Measurements from ENCODE around the gene RNF14.

The RNF14 gene

GRCh38 chr5:141942185-141942857, 26.6 kb upstream of the RNF14 start (continued):
- TF ChIP-seq, protein P1, sequence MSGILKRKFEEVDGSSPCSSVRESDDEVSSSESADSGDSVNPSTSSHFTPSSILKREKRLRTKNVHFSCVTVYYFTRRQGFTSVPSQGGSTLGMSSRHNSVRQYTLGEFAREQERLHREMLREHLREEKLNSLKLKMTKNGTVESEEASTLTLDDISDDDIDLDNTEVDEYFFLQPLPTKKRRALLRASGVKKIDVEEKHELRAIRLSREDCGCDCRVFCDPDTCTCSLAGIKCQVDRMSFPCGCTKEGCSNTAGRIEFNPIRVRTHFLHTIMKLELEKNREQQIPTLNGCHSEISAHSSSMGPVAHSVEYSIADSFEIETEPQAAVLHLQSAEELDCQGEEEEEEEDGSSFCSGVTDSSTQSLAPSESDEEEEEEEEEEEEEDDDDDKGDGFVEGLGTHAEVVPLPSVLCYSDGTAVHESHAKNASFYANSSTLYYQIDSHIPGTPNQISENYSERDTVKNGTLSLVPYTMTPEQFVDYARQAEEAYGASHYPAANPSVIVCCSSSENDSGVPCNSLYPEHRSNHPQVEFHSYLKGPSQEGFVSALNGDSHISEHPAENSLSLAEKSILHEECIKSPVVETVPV (CRISPR knock-in tag; IDR thresholded peaks at IDR 0.05): no peak
- no peak for TF ChIP-seq TOX (CRISPR knock-in tag; IDR thresholded peaks at IDR 0.05; ENCODE audit: borderline replicate concordance)

GRCh38 chr5:141944076-141944475, 24.8 kb upstream of the RNF14 start:
- no peak for ATAC-seq
- TF ChIP-seq RARB (CRISPR knock-in tag; IDR thresholded peaks at IDR 0.05) (no peak), ZNF8 (CRISPR knock-in tag; IDR thresholded peaks at IDR 0.05) (no peak), ZFP30 (CRISPR knock-in tag; IDR thresholded peaks at IDR 0.05) (no peak), TCF4 (CRISPR knock-in tag; IDR thresholded peaks at IDR 0.05; ENCODE audit: borderline replicate concordance) (no peak), ZC3H10 (CRISPR knock-in tag; IDR thresholded peaks at IDR 0.05) (no peak), CSDC2 (CRISPR knock-in tag; IDR thresholded peaks at IDR 0.05) (no peak)

DNA sequence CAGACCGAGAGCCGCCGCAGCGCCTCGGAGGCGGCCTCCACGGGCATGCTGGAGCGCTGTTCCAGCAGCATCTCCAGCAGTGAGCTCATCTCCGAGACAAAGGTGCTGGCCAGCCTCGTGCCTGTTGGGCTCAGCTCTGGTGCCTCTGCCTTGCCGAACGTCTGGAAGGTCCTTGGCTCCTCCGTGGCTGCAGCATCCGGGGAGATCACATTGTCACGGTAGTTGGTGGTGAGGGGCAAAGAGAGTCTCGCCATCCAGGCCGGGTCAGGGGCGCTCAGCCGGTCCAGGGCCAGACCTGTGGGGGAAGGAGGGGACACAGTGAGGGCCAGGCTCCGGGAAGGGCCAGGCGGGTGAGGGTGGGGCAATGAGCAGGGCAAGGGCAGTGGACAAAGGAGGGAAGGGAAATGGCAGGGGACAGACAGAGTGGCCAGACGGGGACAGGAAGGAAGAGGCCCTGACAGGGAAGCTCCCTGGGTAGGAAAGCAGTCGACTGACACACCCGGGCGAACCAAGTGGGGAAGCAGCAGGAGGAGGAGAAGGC, 23.3 kb upstream of the RNF14 start:
- TF ChIP-seq, protein P2, sequence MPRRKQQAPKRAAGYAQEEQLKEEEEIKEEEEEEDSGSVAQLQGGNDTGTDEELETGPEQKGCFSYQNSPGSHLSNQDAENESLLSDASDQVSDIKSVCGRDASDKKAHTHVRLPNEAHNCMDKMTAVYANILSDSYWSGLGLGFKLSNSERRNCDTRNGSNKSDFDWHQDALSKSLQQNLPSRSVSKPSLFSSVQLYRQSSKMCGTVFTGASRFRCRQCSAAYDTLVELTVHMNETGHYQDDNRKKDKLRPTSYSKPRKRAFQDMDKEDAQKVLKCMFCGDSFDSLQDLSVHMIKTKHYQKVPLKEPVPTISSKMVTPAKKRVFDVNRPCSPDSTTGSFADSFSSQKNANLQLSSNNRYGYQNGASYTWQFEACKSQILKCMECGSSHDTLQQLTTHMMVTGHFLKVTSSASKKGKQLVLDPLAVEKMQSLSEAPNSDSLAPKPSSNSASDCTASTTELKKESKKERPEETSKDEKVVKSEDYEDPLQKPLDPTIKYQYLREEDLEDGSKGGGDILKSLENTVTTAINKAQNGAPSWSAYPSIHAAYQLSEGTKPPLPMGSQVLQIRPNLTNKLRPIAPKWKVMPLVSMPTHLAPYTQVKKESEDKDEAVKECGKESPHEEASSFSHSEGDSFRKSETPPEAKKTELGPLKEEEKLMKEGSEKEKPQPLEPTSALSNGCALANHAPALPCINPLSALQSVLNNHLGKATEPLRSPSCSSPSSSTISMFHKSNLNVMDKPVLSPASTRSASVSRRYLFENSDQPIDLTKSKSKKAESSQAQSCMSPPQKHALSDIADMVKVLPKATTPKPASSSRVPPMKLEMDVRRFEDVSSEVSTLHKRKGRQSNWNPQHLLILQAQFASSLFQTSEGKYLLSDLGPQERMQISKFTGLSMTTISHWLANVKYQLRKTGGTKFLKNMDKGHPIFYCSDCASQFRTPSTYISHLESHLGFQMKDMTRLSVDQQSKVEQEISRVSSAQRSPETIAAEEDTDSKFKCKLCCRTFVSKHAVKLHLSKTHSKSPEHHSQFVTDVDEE (CRISPR knock-in tag; IDR thresholded peaks at IDR 0.05): no peak
- TF ChIP-seq ZFP30 (CRISPR knock-in tag; IDR thresholded peaks at IDR 0.05): no peak
- no peak for TF ChIP-seq ESRRG (CRISPR knock-in tag; IDR thresholded peaks at IDR 0.05)
- no peak for TF ChIP-seq GLIS3 (CRISPR knock-in tag; IDR thresholded peaks at IDR 0.05)

GRCh38 chr5:141947316-141947715, 21.6 kb upstream of the RNF14 start:
- ATAC-seq: no peak
- TF ChIP-seq OSR1 (CRISPR knock-in tag; IDR thresholded peaks at IDR 0.05) (no peak), ZC3H10 (CRISPR knock-in tag; IDR thresholded peaks at IDR 0.05) (no peak), ESRRG (CRISPR knock-in tag; IDR thresholded peaks at IDR 0.05) (no peak), ARNTL (CRISPR knock-in tag; IDR thresholded peaks at IDR 0.05; ENCODE audit: borderline replicate concordance, low read depth) (no peak), PPARA (CRISPR knock-in tag; IDR thresholded peaks at IDR 0.05; ENCODE audit: borderline replicate concordance) (no peak)
- TF ChIP-seq, protein P1 (CRISPR knock-in tag; IDR thresholded peaks at IDR 0.05): no peak

More for the DNA sequence above, 23.3 kb upstream of the RNF14 start:
- ATAC-seq: no peak; the same call in 2 of the 3 replicates

DNA sequence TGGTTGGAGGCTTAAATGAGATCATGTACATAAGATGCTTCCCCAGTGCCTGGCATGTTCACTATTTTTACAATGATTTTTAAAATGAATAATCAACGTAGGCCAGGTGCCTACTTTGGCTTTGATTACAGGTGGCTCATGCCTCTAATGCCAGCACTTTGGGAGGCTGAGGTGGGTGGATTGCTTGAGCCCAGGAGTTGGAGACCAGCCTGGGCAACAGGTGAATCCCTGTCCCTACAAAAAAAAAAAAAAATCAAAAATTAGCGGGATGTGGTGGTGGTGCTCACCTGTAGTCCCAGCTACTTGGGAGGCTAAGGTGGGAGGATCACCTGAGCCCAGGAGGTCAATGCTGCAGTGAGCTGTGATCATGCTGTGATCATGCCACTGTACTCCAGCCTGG, 20.1 kb upstream of the RNF14 start:
- ATAC-seq: no peak
- TF ChIP-seq SNAI2 (CRISPR knock-in tag; IDR thresholded peaks at IDR 0.05): no peak
- no peak for TF ChIP-seq ZFP30 (CRISPR knock-in tag; IDR thresholded peaks at IDR 0.05)
- TF ChIP-seq, protein P2 (CRISPR knock-in tag; IDR thresholded peaks at IDR 0.05): no peak
- TF ChIP-seq, protein P3, sequence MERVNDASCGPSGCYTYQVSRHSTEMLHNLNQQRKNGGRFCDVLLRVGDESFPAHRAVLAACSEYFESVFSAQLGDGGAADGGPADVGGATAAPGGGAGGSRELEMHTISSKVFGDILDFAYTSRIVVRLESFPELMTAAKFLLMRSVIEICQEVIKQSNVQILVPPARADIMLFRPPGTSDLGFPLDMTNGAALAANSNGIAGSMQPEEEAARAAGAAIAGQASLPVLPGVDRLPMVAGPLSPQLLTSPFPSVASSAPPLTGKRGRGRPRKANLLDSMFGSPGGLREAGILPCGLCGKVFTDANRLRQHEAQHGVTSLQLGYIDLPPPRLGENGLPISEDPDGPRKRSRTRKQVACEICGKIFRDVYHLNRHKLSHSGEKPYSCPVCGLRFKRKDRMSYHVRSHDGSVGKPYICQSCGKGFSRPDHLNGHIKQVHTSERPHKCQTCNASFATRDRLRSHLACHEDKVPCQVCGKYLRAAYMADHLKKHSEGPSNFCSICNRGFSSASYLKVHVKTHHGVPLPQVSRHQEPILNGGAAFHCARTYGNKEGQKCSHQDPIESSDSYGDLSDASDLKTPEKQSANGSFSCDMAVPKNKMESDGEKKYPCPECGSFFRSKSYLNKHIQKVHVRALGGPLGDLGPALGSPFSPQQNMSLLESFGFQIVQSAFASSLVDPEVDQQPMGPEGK (CRISPR knock-in tag; IDR thresholded peaks at IDR 0.05; ENCODE audit: borderline replicate concordance): no peak
- TF ChIP-seq ZNF8 (CRISPR knock-in tag; IDR thresholded peaks at IDR 0.05): no peak
- no peak for TF ChIP-seq OSR1 (CRISPR knock-in tag; IDR thresholded peaks at IDR 0.05)
- no peak for TF ChIP-seq ZNF70 (CRISPR knock-in tag; IDR thresholded peaks at IDR 0.05)
- no peak for TF ChIP-seq ESRRG (CRISPR knock-in tag; IDR thresholded peaks at IDR 0.05)
- TF ChIP-seq ARNTL (CRISPR knock-in tag; IDR thresholded peaks at IDR 0.05; ENCODE audit: borderline replicate concordance, low read depth): no peak
- TF ChIP-seq, protein P1 (CRISPR knock-in tag; IDR thresholded peaks at IDR 0.05): no peak
- no peak for TF ChIP-seq POU6F1 (CRISPR knock-in tag; IDR thresholded peaks at IDR 0.05; ENCODE audit: borderline replicate concordance, low read depth)
